HG03045 (cell line): ENCODE results near the gene CPA2.
"Not testable (repeated sequence)": the region's sequence is repeated elsewhere in the genome, so short reads cannot be mapped to it uniquely, and the experiment has no call there.

Source experiments
- ATAC-seq: cut with Tn5 transposase; IDR thresholded peaks from one replicate; pipeline ENCODE4 v1.9.1; 2021; ENCODE audit warnings: mild to moderate bottlenecking, moderate library complexity; ENCODE audit not compliant: unreplicated experiment

Gene CPA2

GRCh38 chr7:130266258-130266960, at the start of gene CPA2:
TSS of gene CPA2 (plus strand) at chr7:130266863. CDS start at chr7:130266882, 19 bp downstream.
- no peak for ATAC-seq

DNA sequence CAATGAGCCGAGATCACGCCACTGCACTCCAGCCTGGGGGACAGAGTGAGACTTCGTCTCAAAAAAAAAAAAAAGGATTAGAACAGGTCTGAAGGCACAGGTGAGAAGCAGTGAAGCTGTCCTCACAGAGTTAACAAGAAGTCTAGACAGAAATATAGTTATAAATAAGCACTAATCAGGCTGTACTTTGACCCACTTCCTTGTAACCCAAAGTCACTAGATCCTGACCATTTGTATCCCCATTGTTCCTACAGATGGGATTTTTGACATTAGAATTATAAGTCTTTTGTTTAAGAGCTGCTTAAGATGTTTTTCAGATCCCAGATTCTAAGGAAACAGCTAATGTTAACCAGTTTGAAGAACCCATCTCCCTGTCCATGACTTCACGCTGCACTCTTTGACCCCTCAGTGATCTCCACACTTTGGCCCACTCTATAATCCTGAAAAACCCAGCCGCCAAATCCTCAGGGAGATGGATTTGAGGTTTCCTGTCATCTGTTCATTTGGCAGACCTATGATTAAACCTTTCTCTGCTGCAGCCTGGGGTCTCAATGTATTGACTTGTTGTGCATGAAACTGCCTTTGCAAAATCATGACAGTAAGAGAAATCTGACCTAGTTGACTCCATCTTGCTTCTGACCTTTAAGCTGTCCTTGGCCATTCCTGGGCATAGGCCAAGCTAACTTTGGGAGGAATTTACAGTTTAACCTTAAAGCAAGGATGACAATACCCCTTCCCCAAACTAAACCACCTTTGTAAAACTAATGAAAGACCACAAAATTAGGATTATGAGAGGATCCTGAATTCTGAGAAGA, 47.6 kb upstream of the CPA2 start:
- no peak for ATAC-seq

DNA sequence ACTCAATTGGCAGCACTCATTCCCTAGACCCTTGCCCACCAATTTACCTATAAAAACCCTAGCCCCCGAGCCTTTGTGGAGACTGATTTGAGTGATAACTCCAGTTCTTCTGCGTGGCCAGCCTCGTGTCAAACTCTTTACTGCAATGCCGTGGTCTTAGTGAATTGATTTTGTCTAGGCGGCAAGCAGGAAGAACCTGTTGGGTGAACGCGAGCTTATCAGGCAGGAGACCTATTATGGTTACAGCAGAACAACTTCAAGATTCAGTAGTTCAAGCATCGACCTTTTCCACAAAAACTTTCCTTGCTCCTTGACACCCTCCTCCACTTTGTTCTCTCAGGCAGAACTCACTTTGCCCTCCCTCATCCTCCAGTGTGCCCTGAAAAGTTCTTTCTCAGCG, 46.8 kb upstream of the CPA2 start:
- ATAC-seq, result no peak

- ATAC-seq, result no peak
Measured at GRCh38 chr7:130221746-130222145, 44.9 kb upstream of the CPA2 start.

- no peak for ATAC-seq
Measured at GRCh38 chr7:130223646-130224045, 43.0 kb upstream of the CPA2 start.

DNA sequence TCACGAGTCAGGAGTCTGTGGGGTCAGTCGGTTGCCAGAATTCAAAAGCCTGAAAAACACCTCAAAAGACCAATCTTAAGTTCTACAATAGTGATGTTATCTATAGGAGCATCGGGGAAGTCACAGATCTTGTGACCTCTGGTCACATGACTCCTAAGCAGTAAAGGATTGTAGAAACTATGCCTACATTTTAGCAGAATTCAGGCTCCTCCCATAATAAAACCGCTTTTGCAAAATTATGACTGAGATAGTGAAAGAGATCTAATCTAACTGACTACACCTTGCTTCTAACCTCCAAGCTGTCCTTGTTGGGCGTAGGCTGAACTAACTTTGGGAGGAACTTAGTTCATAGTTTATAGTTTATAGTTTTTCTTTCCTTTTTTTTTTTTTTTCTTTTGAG, 42.5 kb upstream of the CPA2 start:
- no peak for ATAC-seq

- ATAC-seq, result not testable (repeated sequence)
Measured at GRCh38 chr7:130224923-130225322, 41.7 kb upstream of the CPA2 start.

DNA sequence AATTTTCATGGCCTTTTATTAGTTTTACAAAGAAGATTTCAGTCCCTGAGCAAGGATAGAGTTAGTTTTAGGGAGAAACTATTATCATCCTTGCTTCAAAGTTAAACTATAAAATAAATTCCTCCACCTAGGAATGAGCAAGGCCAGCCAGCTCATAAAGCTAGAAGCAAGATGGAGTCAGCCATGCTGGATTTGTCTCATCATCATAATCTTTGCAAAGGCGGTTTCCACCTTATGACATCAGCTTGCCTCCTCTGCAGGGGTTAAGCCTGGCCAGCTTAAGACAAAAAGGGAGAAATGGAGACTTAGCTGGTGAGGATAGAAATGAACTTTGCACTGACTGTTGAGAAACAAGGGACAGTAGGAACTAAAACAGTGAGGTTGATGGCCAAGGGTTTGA, 40.3 kb upstream of the CPA2 start:
- ATAC-seq, result no peak

GRCh38 chr7:130227883-130228575, 38.6 kb upstream of the CPA2 start:
- ATAC-seq, result no peak

- no peak for ATAC-seq
Measured at GRCh38 chr7:130228840-130229502, 37.7 kb upstream of the CPA2 start.

- ATAC-seq, result not testable (repeated sequence)
Measured at GRCh38 chr7:130229981-130230380, 36.7 kb upstream of the CPA2 start.

GRCh38 chr7:130231792-130232191, 34.9 kb upstream of the CPA2 start:
- no peak for ATAC-seq

- ATAC-seq, result no peak
Measured at GRCh38 chr7:130232209-130232608, 34.5 kb upstream of the CPA2 start.

GRCh38 chr7:130234078-130234477, 32.6 kb upstream of the CPA2 start:
- ATAC-seq, result no peak

- not testable (repeated sequence) for ATAC-seq
Measured at GRCh38 chr7:130236361-130236760, 30.3 kb upstream of the CPA2 start.

DNA sequence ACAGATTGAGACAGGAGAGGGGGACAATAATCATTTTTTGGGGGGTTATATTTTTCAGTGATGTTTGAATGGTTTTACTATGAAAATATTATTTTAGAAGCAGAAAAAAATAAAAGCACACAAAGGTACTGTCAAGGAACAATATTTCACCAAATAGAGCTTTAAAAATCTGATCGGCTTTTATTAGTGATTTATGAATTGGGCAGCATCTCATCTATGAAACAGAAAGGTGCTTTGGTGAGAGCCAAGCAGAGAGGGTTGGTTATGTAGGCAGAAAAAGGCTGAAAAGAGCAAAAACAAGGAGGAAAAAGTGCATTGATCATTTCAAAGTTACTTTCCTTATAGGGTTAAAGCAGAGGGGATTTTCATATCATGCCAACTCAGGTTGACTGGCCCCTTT, 26.4 kb upstream of the CPA2 start:
- ATAC-seq, result no peak

GRCh38 chr7:130242198-130243014, 24.3 kb upstream of the CPA2 start:
- ATAC-seq, result no peak

- ATAC-seq, result not testable (repeated sequence)
Measured at GRCh38 chr7:130243486-130243885, 23.2 kb upstream of the CPA2 start.

DNA sequence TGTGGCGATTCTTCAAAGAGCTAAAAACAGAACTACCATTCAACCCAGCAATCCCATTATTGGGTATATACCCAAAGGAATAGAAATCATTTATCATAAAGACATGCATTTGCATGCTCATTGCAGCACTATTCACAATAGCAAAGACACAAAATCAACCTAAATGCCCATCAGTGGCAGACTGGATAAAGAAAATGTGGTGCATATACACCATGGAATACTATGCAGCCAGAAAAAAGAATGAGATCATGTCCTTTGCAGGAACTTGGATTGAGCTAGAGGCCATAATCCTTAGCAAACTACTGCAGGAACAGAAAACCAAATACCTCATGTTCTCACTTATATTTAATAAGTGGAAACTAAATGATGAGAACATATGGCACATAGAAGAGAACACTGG, 20.2 kb upstream of the CPA2 start:
- not testable (repeated sequence) for ATAC-seq

GRCh38 chr7:130248842-130249241, 17.8 kb upstream of the CPA2 start:
- ATAC-seq, result not testable (repeated sequence)
